Spleen (tissue), 11 donors: ENCODE data around the gene XRCC1. TPM values are rescaled to one million over a fixed set of nuclear protein-coding genes. Genes with fewer than 3 reads are reported as not detected.

Experiments used
- DNase-seq: peaks from one replicate; pipeline ENCODE4 v3.0.0-alpha.2; 2020
- H3K27ac ChIP-seq, 8 donors: fragments of 200-600 bp; sonication (generic) in 7 of 8; 1 replicate in 4 of 8; 2 replicates in 4 of 8; pipeline versions ENCODE4 v1.5.0 to v1.8.0; 2016 to 2021; ENCODE audit warnings: inconsistent platforms in 4 of 8, mild to moderate bottlenecking in 4 of 8, moderate library complexity in 1 of 8
- H3K27me3 ChIP-seq, 7 donors: fragments of 200-600 bp; sonication (generic) in 6 of 7; replicated peaks in 1 of 7; 1 replicate in 4 of 7; 2 replicates in 3 of 7; pipeline versions ENCODE4 v1.5.0 to v1.8.0; 2016 to 2021; ENCODE audit warnings: inconsistent platforms in 3 of 7, mild to moderate bottlenecking in 1 of 7
- H3K36me3 ChIP-seq, 6 donors: fragments of 200-600 bp; sonication (generic) in 5 of 6; 1 replicate in 4 of 6; 2 replicates in 2 of 6; pipeline versions ENCODE4 v1.5.0 to v1.8.0; 2016 to 2021; ENCODE audit warnings: inconsistent platforms in 2 of 6
- H3K4me1 ChIP-seq, 6 donors: fragments of 200-600 bp; sonication (generic) in 5 of 6; 1 replicate in 3 of 6; 2 replicates in 3 of 6; pipeline versions ENCODE4 v1.5.0 to v1.8.0; 2016 to 2021; ENCODE audit warnings: inconsistent platforms in 3 of 6
- H3K4me3 ChIP-seq, 8 donors: fragments of 200-600 bp; sonication (generic) in 7 of 8; 1 replicate in 4 of 8; 2 replicates in 4 of 8; pipeline versions ENCODE4 v1.5.0 to v1.8.0; 2016 to 2021; ENCODE audit warnings: inconsistent platforms in 4 of 8, mild to moderate bottlenecking in 4 of 8, moderate library complexity in 2 of 8
- H3K9me3 ChIP-seq, 8 donors: fragments of 200-600 bp; sonication (generic) in 7 of 8; 1 replicate in 4 of 8; 2 replicates in 4 of 8; pipeline versions ENCODE4 v1.5.0 to v1.8.0; 2016 to 2021; ENCODE audit warnings: inconsistent platforms in 4 of 8
- CTCF ChIP-seq, 11 experiments: fragments of 200-600 bp in 7 of 11; fragments of 450-650 bp in 4 of 11; sonication (generic) in 4 of 11; IDR thresholded peaks in 8 of 11; conservative IDR thresholded peaks in 3 of 11; 1 replicate in 7 of 11; 2 replicates in 4 of 11; pipeline versions ENCODE4 v1.4.0 to v1.8.0; 2016 to 2021; ENCODE audit warnings: antibody characterized with exemption in 11 of 11, inconsistent platforms in 4 of 11, mild to moderate bottlenecking in 1 of 11
- POLR2A ChIP-seq, 3 donors: fragments of 450-650 bp; IDR thresholded peaks; one replicate each; pipeline ENCODE4 v1.5.1; 2017; ENCODE audit warnings: antibody characterized with exemption in 3 of 3, mild to moderate bottlenecking in 1 of 3
- POLR2AphosphoS5 ChIP-seq, 3 donors: sonication (generic); formaldehyde crosslinking; IDR thresholded peaks; one replicate each; pipeline ENCODE4 v1.5.1; 2017; ENCODE audit warnings: antibody characterized with exemption in 3 of 3
- WGBS, 5 donors: extraction: QIAGEN DNeasy Blood & Tissue Kit in 3 of 5; methylation state at CpG; one replicate each; pipeline versions ENCODE4 v1.1.5 to v1.1.7; 2013 to 2018; 5-methylcytosine and 5-hydroxymethylcytosine counted together
- intact Hi-C: fragments of 100-400 bp; cut with DNase I; formaldehyde crosslinking; loops from one replicate; pipeline ENCODE4 v1.15.0; 2023; ENCODE audit warnings: low total_unique reads
- polyA plus RNA-seq, 3 donors: library from polyadenylated mRNA; stranded (reverse); fragments of 200-250 nt; gene quantifications; one replicate each; pipeline ENCODE4 v1.2.1, GENCODE V29; 2013
- total RNA-seq, 7 donors: library from RNA; depleted of rRNA in 3 of 7; stranded (reverse); fragments of >200 nt in 3 of 7; fragmentation: NEBNext Ultra II Directional in 4 of 7; extraction: Animal tissue kit (Norgen Biotek cat#: 25700) in 4 of 7; gene quantifications; one replicate each; pipeline versions ENCODE4 v1.1.0 to v1.2.1, GENCODE V29; 2016 to 2021
- donor health status: healthy with polysubstance abuse.
- donor health status: DM: no; HTN: no; CAD: no; lungs with moderate emphysema.
- donor health status: DM: no; HTN: no; CAD: no.
- donor health status: Bipolar disorder and iron deficiency.
- donor health status: healthy.
- donor health status: DM: no; HTN: no; CAD: no.
- donor health status: DM: yes; HTN: yes; CAD: no.

The XRCC1 gene
- total and polyA plus RNA-seq, 10 donors, result 16.0 to 32.0 (median 25.1) TPM

GRCh38 chr19:43562698-43563241, 12.6 kb downstream of the XRCC1 start:
- TF ChIP-seq POLR2AphosphoS5 (IDR thresholded peaks at IDR 0.05) (peak; percentile 85 to 94 (median 89)), CTCF (IDR thresholded peaks at IDR 0.05 in 8 of 11, conservative IDR thresholded peaks at IDR 0.05 in 3 of 11) (no peak)
- peak; percentile 96 for DNase-seq
- H3K27me3 ChIP-seq, result no peaks in the 10 kb centered on the region
- intact Hi-C loops, result no loop called here
- peaks cover 14 to 63% (median 38%) of the 10 kb centered on the region in 6 donors for H3K4me1 ChIP-seq
- H3K27ac ChIP-seq, result peak overlapping the region; percentile 76 to 90 (median 88)
- H3K4me3 ChIP-seq, result peak overlapping the region in 2 of 8 donors; percentile 4 to 30
- 6 to 13% (median 8%) methylated on average over 14 of the region's 14 CpGs for WGBS, 5 donors
- no peaks in the 10 kb centered on the region for H3K9me3 ChIP-seq
- peaks cover 0 to 39% (median 10%) of the 10 kb centered on the region in 6 donors for H3K36me3 ChIP-seq

- WGBS, 5 donors, result 28 to 61% (median 35%) methylated on average over 6 of the region's 6 CpGs
- Histone ChIP-seq H3K4me1 (peaks cover 14 to 63% (median 38%) of the 10 kb centered on the region in 6 donors), H3K27me3 (no peaks in the 10 kb centered on the region), H3K4me3 (peak overlapping the region in 2 of 8 donors; percentile 4 to 30), H3K9me3 (no peaks in the 10 kb centered on the region), H3K27ac (peak overlapping the region; percentile 76 to 90 (median 88)), H3K36me3 (peaks cover 0 to 44% (median 13%) of the 10 kb centered on the region in 6 donors)
- no peak for DNase-seq
- TF ChIP-seq POLR2AphosphoS5 (IDR thresholded peaks at IDR 0.05), result no peak
- intact Hi-C loops, result no loop called here
These were observed 13.1 kb downstream of the XRCC1 start for GRCh38 chr19:43562226-43562697.

- Histone ChIP-seq H3K27ac (peak overlapping the region; percentile 76 to 90 (median 88)), H3K27me3 (no peaks in the 10 kb centered on the region), H3K4me3 (no peak overlapping the region), H3K9me3 (no peaks in the 10 kb centered on the region), H3K4me1 (peaks cover 14 to 63% (median 38%) of the 10 kb centered on the region in 6 donors), H3K36me3 (peaks cover 0 to 54% (median 13%) of the 10 kb centered on the region in 6 donors)
- TF ChIP-seq CTCF (IDR thresholded peaks at IDR 0.05 in 8 of 11, conservative IDR thresholded peaks at IDR 0.05 in 3 of 11) (no peak), POLR2AphosphoS5 (IDR thresholded peaks at IDR 0.05) (no peak), POLR2A (IDR thresholded peaks at IDR 0.05) (no peak)
- 88 to 96% (median 94%) methylated on average over 12 of the region's 12 CpGs for WGBS, 5 donors
- intact Hi-C loops, result no loop called here
- DNase-seq, result peak; percentile 56
These were observed 14.0 kb downstream of the XRCC1 start for GRCh38 chr19:43561139-43561970.

- peak; percentile 68 for DNase-seq
- TF ChIP-seq POLR2A (IDR thresholded peaks at IDR 0.05), result no peak
- no peak for TF ChIP-seq POLR2AphosphoS5 (IDR thresholded peaks at IDR 0.05)
- no peak for TF ChIP-seq CTCF (IDR thresholded peaks at IDR 0.05 in 8 of 11, conservative IDR thresholded peaks at IDR 0.05 in 3 of 11)
- peaks cover 0 to 60% (median 13%) of the 10 kb centered on the region in 6 donors for H3K36me3 ChIP-seq
- H3K27ac ChIP-seq, result peak overlapping the region in 1 of 8 donors; percentile 89
- WGBS, 5 donors, result 86 to 91% (median 86%) methylated on average over 6 of the region's 6 CpGs
- no peaks in the 10 kb centered on the region for H3K9me3 ChIP-seq
- H3K4me3 ChIP-seq, result no peak overlapping the region
- H3K4me1 ChIP-seq, result peaks cover 14 to 68% (median 38%) of the 10 kb centered on the region in 6 donors
- intact Hi-C loops, result no loop called here
- no peaks in the 10 kb centered on the region for H3K27me3 ChIP-seq
These were observed 14.6 kb downstream of the XRCC1 start for GRCh38 chr19:43560687-43561086.
